Activated CD4-positive, alpha-beta T cell treated with anti-CD3 and anti-CD28 coated beads for 1 hour (primary cell): ENCODE data around the gene NMBR.
A peak's percentile ranks its signal among the peaks of the same experiment; 100 is the strongest.
"Not testable (repeated sequence)": the region's sequence is repeated elsewhere in the genome, so short reads cannot be mapped to it uniquely, and the experiment has no call there.

Source experiments
- DNase-seq: peaks from one replicate; pipeline ENCODE4 v3.0.0-alpha.2; 2020

NMBR gene

DNA sequence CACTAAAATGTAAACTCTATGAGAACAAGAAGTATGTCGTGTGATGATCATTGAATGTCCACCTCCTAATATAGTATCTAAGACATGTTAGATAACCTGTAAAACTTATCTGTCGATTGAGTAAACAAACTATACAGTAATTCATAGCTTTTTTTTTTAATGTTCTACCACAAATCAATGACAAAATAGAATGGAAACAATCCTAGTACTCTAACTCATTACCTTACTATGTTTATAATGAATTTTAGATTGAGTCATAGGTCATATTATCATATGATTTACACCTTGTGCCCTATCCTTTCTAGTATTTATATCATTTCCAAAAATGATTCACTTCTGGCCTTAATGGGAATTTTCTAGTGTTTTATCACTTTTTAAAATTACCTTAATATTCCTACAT lies 6.3 kb upstream of the NMBR start:
- no peak for DNase-seq

DNA sequence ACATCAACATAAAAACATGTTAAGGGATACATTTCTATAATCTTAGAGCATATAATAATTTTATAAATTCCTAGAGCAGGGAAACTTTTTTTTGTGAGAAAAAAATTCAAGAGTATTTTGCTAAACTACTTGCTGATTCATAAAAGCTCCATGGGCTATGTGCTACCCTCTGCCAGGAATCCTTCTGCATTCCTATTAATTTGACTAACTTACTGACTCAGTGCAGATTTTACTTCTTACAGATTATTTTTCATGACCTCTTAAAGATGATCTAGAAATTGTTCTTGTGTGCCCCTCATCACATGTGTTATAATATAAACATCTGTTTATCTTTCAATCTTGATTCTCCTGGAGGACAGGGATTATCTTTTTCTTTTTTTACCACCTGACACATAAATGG lies 5.8 kb upstream of the NMBR start:
- no peak for DNase-seq

DNA sequence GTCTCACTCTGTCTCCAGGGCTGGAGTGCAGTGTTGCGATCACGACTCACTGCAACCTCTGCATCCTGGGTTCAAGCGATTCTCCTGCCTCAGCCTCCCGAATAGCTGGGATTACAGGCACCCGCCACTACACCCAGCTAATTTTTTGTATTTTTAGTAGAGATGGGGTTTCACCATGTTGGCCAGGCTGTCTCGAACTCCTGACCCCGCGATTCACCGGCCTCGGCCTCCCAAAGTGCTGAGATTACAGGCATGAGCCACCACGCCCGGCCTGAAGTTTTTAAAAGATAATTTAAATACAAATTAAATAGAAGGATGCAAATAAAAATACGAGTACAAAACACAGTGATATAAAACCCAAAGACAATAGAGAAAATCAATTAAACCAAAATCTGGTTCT lies 5.4 kb downstream of the NMBR start:
- not testable (repeated sequence) for DNase-seq

DNA sequence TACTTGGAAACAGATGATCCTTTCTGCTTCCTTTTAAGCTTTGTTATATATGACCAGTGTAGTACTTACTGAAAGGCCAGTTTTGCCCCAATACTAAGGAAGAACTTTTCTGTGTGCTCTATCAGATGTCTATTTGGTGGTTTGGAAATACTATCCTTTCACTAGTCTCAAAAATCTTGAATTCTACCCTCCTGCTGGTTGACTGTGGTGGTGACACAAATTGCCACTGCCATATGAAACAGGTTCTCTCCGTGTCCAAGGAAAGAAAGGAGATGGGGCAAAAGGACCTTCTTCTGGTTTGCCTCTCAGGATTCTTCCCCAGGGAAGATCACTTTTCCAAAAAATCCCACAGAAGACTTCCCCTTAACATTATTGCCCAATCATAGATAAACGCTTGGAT lies 8.0 kb downstream of the NMBR start:
- no peak for DNase-seq

DNA sequence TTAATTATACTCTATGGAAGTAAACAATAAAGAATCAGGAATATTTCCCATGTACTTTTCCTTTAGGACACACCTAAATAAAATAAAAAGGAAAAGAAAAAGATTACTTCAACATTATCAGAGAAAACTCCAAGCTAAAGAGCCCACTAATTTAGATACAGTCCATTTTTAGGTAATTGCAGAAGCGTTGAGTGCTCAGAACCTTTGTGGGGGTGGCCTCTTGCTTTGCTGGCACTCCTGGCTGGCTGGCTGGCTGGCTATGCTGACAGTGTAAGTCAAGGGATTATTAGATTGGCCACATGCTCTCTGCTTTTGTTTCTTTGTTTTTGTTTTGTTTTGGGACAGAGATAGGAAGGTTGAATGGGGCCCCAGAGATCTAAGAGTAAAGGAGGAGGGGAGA lies 14.3 kb downstream of the NMBR start, which contains the start of gene GJE1:
TSS of gene GJE1 (plus strand) at position 301 of the 400 bp plus-strand sequence. CDS start 234 bp downstream, outside the sequence.
- DNase-seq = no peak

DNA sequence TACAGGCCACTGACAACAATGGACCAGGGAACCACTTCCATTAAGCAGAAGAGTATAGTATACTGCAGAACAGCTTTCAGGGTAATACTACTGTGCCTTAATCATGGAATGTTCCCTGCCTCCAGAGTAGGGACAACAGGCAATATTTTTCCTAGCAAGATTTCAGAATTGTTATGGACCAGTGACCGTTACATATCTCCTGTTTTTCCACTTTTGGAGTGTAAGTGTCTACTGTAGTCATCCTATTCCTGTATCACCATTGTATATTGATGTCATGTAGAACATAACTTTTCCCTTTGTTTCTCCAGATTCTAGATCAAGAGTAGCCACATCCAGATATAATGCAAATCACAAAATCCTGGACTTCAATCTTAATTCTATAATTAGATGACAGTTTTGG lies 16.1 kb downstream of the NMBR start:
- no peak for DNase-seq

DNA sequence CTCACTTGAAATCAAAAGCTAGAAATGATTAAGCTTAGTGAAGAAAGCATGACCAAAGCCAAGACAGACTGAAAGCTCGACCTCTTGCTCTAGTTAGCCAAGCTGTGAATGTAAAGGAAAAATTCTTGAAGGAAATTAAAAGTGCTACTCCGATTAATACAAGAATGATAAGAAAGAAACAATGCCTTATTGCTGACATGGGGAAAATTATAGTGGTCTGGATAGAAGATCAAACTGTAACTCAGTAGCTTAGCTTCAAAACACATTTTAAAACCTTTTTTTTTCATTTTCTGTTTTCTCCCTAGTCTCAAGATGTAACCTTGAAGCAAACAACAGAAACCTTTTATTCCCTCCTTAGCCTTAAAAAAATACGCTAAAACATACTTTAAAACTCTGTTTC lies 25.6 kb downstream of the NMBR start:
- DNase-seq = no peak

DNA sequence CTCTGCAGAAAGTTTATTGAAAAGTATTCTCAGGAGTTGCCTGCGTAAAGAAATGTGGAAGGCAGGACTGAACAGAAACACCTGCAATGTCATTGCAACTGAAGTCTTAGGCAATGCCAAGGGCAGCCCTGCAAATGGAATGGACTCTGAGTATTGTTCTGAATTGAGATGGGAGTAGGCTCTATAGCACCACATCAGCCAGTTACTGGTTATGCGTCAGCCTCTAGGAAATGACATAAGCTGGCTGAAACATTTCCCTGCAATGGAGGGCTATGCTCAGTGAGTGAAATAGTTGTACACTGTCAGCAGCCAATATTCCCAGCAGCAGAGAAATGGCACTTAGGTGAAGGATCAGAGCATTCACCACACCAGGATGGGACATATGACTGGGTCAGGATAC lies 28.0 kb downstream of the NMBR start:
- DNase-seq = no peak

DNA sequence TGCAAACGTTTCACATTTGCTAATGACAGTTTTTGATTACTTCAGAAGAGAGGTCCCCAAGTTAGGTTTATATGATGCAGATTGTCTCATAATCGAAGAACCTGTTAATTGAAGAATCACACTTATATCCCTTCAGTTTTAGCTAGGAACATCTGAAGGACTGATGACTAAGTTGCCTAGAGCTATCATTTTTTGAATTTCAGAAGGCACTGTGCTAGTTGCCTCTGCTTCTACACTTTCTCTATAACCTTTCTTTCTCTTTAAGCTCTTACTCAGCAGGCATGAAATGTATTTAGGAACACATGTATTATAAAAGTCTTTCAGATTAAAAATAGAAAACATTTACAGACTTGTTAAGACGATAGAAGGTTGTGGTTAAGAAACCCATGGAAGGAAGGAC lies 28.6 kb downstream of the NMBR start:
- no peak for DNase-seq

DNA sequence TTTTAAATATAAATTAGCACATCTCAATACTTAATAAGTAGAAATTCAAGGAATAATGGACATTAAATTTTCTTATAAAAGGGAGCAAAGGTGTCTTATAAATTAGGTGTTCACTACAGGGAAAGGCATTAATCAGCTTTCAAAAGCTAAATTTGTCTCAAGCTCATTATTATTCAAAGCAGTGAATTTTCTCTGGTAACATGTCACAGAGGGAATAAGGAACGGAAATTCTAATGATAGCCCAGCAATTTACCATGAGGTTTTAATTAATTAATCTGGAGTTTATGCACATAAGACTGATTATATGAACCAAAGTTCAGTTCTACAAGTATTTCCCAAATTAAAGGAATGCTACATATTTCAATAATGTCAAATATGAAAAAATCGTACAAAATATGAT lies 29.6 kb downstream of the NMBR start:
- DNase-seq = no peak

DNA sequence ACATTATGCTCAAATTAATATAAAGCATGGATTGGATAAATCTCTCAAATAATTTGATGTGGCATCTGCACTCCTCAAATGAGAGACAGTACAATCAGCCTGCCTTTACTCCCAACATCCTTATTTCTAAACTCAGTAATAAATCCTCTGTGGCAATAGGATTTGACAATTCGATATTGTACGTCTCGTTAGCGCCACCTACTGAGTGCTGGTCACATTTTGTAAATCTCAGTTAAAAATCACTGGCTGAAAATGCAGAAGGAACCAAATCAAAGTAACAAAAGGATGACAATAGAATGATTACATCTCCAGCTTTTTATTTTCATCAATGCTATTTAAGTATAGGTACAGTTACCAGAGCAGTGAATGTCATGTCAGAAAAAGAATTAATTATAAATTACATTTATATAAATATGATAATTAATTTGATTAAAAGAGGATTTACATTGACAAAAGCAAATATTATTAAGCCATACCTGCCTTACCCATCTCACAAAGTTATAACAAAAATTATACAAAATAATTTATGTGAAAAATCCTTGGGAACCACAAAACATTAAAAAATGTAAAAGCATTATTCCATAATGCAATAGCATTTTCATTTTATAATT lies 34.4 kb downstream of the NMBR start:
- DNase-seq = peak; percentile 19

DNA sequence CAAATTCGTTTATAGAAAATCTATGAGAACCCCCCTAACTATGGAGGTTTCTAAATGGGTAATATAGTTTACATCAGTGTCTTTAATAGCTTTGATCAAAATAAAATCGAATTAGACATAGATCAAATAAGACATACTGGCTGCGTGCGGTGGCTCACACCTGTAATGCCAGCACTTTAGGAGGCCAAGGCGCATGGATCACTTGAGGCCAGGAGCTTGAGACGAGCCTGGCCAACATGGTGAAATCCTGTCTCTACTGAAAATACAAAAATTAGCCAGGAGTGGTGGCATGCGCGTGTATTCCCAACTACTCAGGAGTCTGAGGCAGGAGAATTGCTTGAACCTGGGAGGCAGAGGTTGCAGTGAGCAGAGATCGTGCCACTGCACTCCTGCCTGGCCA lies 36.1 kb downstream of the NMBR start:
- DNase-seq = not testable (repeated sequence)

DNA sequence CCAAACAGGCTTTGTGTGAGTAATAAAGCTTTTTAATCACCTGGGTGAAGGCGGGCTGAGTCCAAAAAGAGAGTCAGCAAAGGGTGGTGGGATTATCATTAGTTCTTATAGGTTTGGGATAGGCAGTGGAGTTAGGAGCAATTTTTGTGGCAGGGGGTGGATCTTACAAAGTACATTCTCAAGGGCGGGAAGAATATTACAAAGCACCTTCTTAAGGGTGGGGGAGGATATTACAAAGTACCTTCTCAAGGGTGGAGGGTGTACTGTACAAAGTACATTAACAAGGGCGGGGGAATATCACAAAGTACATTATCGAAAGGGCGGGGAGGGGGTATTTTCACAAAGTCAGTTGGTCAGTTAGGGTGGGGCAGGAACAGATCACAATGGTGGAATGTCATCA lies 42.1 kb downstream of the NMBR start:
- not testable (repeated sequence) for DNase-seq

DNA sequence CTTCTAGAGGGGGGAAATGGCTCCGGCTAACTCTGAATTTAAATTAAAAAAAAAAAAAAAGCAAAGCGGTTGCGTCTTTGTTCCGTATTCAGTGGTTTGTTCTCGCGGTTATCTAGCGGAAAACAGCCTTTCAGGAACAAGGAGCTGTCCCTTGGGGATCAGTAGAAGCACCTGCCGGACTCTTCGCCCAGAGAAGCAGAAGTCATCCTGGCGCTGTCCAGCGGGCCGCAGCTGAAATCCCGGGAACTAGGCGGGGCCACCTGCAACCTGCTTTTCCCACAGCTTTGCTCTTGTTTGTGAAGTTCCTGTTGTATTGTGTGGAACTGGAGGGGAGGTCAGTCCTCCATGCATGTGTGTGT lies 58.1 kb downstream of the NMBR start:
- DNase-seq = no peak

DNA sequence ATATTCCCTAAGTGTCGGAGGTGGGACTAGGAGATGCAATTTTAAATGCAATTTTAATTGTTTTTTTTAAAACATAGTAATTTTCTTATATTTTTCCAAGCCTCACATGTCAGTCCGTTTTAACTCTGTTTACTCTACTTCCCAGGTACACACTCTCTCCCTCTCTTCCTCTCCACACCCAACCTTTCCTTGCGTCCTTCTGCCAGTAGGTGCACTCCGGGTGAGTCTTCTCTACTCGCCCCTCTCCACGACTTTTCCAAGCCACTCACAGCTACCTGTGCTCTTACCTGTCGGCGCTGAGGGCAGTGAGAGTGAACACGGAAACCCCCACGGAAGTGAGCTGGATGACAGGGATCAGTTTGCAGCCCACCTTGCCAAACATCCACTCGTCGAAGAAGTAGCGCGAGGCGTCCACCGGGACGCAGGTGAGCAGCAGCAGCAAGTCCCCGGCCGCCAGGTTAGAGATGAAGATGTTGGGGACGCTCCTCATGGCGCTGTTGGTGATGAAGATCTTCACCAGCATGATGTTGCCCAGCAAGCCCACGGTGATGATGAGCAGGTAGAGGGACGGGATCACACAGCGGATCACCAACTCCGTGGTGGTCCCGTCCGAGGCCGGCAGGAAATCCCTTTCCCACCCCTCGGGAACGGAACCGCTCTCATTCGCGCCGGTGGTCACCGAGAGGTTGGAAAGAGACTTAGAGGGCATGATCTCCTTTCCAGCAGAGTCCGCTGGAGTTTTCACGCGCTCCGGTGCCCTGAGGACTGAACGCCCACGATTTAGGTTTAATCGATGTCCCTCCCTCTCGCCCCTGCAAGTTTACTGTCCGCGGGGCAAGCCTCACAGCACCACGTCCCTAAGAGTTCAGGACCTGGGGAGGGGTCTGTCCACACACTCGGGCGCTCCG lies 58.7 kb downstream of the NMBR start:
- DNase-seq = no peak

DNA sequence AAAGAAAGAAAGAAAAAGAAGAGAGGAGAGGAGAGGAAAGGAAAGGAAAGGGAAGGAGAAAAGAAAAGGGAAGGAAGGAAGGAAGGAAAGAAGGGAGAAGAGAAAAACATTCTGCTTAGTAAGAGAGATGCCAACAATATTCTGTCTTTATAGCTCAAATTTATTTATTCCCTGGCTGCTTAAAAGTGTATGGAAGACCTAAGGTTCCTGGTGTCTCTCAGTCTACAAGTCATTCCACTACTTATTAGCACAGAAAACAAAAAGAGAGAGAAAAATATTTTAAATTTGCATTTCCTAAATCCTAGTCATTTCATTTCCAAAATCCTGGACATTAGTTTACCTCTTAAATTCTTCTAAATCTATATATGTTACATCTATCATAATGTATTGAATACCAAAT lies 67.8 kb downstream of the NMBR start:
- DNase-seq = no peak

DNA sequence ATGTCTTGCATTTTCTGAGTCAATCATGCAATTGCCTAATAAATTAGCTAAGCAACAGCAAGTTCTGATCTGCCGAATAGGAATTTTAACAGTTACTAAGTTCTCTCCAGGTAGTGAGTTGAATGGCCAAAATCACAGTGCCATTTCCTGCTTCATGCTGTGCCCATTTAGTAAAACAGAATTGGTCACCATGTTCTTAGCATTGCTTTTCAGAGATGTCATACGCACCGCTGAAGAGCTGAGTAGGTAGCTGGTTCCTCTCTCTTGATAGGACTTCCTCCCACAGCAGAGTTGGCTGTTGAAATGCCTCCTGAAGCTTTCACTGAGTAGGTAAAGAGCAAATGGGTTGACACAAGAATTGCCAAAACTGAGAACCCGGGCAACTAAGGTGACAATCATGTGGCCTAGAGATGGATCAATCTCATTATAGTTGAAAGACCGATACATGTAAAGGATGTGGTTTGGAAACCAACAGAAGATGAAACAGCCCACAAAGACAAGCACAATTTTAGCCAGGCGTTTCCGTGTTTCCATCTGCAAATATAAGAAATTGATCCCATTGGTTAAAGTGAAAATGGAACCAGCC lies 71.3 kb downstream of the NMBR start:
- DNase-seq = no peak

DNA sequence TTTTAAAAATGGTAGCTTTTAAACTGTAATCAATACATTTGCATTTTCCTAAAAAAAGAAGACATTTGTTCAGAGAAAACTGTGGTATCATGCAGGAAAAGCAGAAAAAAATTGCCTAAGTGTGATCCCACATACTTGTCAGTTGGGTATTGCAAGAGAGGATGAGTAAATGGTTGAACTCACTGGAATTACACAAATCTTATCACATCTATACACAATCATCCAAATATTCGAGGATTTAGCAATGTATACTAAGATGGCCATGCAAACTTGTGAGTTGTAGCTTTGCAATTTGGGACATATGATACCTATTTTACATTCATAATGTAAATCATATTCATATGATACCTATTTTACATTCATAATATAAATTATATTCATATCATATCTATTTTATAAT lies 72.4 kb downstream of the NMBR start:
- DNase-seq = no peak

DNA sequence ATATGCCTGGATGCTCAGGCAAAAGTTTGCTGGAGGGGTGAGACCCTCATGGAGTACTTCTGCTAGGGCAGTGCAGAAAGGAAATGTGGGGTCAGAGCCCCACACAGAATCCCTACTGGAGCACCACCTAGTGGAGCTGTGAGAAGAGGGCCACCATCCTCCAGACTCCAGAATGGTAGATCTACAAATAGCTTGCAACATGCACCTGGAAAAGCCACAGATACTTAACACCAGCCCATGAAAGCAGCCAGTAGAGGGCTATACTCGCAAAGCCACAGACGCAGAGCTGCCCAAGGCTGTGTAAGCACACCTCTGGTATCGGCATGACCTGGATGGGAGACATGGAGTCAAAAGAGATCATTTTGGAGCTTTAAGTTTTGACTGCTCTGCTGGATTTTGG lies 74.9 kb downstream of the NMBR start:
- DNase-seq = no peak

DNA sequence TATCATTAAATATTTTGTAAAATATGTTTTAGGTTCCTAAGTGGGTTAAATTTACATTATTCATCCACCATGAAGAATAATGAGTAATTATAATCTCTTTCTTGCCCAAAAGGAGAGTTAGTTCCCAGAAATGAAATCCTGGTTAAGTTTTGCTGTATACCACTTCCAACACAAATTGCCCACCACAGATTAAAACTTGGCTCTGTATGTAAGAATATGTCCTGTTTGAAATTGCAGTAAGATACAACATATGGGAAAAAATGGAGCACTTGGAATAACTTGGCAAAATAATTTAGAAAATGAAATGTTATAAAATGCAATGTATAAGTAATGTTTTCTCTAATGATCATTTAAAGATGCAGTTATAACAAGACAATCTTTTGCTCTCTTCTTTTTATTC lies 78.5 kb downstream of the NMBR start:
- no peak for DNase-seq

DNA sequence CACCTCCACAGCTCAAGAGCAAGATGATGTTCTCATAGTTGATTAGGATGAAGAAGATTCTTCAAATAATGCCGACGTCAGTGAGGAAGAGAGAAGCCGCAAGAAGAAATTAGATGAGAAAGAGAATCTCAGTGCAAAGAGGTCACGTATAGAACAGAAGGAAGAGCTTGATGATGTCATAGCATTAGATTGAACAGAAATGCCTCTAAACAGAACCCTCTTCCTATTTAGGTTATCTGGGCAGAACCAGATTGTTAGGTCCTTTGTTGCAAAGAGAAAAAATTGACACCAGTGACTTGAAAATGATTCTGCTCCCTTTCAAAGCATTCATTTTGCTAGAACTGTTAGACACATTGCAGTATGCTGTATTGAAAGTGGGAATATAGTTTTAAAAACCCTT lies 84.1 kb downstream of the NMBR start:
- DNase-seq = not testable (repeated sequence)

DNA sequence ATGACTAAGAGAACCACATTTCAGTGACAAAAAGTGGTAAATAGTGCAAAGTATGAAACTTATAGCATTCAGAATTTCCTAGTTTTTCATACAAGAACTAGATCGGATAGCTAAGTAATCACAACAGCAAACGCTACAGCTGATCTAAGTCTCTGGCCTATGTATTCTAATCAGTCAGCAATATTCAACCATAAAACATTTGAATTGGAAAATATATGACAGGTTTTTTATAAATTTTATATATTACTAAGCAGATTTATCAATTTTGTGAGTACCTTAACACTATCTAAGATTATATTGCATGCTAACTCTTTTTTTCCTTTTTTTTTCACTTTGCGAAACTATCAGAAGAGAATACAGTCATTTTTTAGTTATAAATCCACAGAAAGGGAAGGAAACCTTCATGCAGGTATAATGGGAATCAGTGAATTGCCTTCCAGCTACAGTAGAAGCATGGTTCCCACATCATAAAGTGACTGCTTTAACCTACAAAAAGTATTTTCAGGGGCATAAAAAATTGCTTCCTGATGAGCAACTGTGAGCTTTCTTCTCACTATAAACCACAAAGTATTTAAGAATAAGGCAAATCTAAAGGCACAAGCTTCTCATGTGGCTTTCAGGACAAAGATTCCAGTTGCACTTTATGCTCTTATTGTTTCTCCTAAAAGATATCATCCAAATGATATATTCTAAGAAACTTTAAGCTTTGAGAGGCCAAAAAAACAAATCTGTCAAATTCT lies 88.2 kb downstream of the NMBR start:
- no peak for DNase-seq

DNA sequence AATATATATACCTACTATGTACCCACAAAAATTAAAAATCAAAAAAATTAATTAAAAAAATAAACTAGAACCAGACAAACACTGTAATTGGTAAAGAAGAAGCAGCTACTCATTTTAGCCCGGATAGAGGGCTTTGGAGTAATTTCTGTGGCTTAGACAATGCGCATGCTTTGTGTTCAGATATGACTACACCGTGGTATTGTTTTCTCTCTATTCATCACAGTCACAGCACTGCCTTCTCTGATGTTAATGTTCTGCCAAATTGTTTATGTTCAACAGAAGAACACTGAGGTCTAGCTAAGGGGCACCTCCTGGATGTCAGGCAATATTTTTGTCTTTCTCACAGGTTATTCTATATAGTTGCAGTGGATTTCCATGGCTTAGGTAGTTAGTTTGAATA lies 91.7 kb downstream of the NMBR start:
- DNase-seq = no peak

DNA sequence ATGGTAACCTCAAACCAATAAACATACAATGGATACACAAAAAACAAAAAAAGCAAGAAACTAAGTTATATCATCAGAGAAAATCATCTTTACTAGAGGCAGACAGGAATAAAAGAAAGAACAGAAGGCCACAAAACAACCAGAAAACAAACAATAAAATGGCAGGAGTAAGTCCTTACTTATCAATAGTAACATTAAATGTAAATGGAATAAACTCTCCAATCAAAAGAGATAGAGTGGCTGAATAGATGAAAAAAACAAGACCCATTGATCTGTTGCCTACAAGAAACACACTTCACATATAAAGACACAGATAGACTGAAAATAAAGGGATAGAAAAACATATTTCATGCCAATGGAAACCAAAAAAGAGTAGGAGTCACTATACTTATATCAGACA lies 95.5 kb downstream of the NMBR start:
- no peak for DNase-seq
